GM12878 (cell line): Measurements from ENCODE around the gene ERICH2. TPM values are rescaled to one million over a fixed set of nuclear protein-coding genes. Genes with fewer than 3 reads are reported as not detected.

Experiments used
- polyA plus RNA-seq, 11 experiments: library from polyadenylated mRNA; depleted of rRNA in 4 of 11; unstranded in 6 of 11; stranded (reverse) in 5 of 11; fragments of >200 nt; fragmentation: Nextera tagmentation in 4 of 11; fragmentation: Illumina TruSeq in 1 of 11; extraction: Ambion mirVana in 4 of 11; extraction: Trizol in 1 of 11; gene quantifications; 1 replicate in 1 of 11; 2 replicates in 10 of 11; pipeline versions ENCODE4 v1.2.1 to v1.2.3, GENCODE V29; 2011 to 2016; ENCODE audit warnings: inconsistent platforms in 2 of 11, missing spikeins in 2 of 11, low read depth in 1 of 11
- total RNA-seq, 4 experiments: library from RNA; depleted of rRNA in 3 of 4; stranded (reverse); fragments of >200 nt in 3 of 4; fragmentation: Illumina TruSeq in 1 of 4; extraction: Trizol in 1 of 4; gene quantifications; 2 replicates each; pipeline versions ENCODE4 v1.2.1 to v1.2.3, GENCODE V29; 2013 to 2021
- TF ChIP-seq, protein P1 (sequence below): fragments of 450-650 bp; IDR thresholded peaks from 2 replicates; pipeline ENCODE4 v1.6.1; 2017; ENCODE audit warnings: mild to moderate bottlenecking, moderate library complexity
- TF ChIP-seq, protein P2 (sequence below): fragments of 450-650 bp; IDR thresholded peaks from 2 replicates; pipeline ENCODE4 v1.6.1; 2016; ENCODE audit warnings: mild to moderate bottlenecking, moderate library complexity, borderline replicate concordance

Gene ERICH2
- total and polyA plus RNA-seq, 10 of the 15 experiments (the other 5 are each of a cell fraction or from before 2014, with no cell fraction given): not detected

DNA sequence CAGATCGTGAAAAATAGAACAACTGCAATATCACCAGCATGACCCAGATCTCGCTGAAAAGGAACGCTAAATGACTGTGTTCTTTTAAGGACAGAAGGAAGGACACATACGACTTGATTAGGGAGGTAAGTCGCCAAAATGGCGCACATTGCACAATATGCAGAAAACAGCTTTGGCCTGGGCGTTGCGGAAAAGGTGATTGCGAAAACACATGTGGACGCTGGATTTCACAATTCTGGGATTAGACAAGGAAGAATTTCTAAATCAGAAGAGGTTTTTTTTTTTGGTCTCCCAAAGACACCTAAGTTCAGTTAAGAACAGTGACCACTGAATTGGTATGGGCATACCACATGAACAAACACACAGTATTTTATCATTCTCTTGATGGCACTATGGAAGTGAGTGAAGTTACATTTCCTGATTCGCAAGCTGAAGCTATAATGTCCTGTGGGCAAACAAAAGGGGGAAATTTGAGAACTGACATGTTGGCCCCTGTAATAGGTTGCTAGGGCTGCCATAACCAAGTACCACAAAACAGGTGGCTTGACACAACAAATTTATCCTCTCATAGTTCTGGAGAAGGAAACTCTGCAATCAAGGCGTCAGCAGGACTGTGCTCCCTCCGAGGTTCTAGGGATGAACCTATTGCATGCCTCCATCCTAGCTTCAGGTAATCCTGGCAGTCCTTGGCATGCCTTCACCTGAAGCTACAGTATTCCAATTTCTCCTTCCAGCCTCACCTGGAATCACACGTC, 25.8 kb upstream of the ERICH2 start (continued):
- TF ChIP-seq, protein P1, sequence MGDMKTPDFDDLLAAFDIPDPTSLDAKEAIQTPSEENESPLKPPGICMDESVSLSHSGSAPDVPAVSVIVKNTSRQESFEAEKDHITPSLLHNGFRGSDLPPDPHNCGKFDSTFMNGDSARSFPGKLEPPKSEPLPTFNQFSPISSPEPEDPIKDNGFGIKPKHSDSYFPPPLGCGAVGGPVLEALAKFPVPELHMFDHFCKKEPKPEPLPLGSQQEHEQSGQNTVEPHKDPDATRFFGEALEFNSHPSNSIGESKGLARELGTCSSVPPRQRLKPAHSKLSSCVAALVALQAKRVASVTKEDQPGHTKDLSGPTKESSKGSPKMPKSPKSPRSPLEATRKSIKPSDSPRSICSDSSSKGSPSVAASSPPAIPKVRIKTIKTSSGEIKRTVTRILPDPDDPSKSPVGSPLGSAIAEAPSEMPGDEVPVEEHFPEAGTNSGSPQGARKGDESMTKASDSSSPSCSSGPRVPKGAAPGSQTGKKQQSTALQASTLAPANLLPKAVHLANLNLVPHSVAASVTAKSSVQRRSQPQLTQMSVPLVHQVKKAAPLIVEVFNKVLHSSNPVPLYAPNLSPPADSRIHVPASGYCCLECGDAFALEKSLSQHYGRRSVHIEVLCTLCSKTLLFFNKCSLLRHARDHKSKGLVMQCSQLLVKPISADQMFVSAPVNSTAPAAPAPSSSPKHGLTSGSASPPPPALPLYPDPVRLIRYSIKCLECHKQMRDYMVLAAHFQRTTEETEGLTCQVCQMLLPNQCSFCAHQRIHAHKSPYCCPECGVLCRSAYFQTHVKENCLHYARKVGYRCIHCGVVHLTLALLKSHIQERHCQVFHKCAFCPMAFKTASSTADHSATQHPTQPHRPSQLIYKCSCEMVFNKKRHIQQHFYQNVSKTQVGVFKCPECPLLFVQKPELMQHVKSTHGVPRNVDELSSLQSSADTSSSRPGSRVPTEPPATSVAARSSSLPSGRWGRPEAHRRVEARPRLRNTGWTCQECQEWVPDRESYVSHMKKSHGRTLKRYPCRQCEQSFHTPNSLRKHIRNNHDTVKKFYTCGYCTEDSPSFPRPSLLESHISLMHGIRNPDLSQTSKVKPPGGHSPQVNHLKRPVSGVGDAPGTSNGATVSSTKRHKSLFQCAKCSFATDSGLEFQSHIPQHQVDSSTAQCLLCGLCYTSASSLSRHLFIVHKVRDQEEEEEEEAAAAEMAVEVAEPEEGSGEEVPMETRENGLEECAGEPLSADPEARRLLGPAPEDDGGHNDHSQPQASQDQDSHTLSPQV: no peak
- TF ChIP-seq, protein P2, sequence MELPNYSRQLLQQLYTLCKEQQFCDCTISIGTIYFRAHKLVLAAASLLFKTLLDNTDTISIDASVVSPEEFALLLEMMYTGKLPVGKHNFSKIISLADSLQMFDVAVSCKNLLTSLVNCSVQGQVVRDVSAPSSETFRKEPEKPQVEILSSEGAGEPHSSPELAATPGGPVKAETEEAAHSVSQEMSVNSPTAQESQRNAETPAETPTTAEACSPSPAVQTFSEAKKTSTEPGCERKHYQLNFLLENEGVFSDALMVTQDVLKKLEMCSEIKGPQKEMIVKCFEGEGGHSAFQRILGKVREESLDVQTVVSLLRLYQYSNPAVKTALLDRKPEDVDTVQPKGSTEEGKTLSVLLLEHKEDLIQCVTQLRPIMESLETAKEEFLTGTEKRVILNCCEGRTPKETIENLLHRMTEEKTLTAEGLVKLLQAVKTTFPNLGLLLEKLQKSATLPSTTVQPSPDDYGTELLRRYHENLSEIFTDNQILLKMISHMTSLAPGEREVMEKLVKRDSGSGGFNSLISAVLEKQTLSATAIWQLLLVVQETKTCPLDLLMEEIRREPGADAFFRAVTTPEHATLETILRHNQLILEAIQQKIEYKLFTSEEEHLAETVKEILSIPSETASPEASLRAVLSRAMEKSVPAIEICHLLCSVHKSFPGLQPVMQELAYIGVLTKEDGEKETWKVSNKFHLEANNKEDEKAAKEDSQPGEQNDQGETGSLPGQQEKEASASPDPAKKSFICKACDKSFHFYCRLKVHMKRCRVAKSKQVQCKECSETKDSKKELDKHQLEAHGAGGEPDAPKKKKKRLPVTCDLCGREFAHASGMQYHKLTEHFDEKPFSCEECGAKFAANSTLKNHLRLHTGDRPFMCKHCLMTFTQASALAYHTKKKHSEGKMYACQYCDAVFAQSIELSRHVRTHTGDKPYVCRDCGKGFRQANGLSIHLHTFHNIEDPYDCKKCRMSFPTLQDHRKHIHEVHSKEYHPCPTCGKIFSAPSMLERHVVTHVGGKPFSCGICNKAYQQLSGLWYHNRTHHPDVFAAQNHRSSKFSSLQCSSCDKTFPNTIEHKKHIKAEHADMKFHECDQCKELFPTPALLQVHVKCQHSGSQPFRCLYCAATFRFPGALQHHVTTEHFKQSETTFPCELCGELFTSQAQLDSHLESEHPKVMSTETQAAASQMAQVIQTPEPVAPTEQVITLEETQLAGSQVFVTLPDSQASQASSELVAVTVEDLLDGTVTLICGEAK: no peak
